ENCODE results near the gene STXBP6.

GRCh38 chr14:24894583-24895242 is 155.2 kb downstream of the STXBP6 start:
- no peak for TF ChIP-seq CTCF (IDR thresholded peaks at IDR 0.05)
- TF ChIP-seq POLR2AphosphoS5 (IDR thresholded peaks at IDR 0.05; ENCODE audit: low read depth, low read length): no peak
- TF ChIP-seq SIN3A (IDR thresholded peaks at IDR 0.05; ENCODE audit: borderline replicate concordance, insufficient read depth, low read depth, low read length): no peak
- no peak for TF ChIP-seq TCF7L2 (IDR thresholded peaks at IDR 0.05; ENCODE audit: low read depth, low read length)
